ENCODE measurements around the gene ADAMTS8. TPM values are rescaled to one million over a fixed set of nuclear protein-coding genes. Genes with fewer than 3 reads are reported as not detected.

The ADAMTS8 gene
- total and polyA plus RNA-seq, 4 donors, result 0.02 to 0.08 (median 0.07) TPM; not detected in 1

- no peak for TF ChIP-seq CTCF (IDR thresholded peaks at IDR 0.05; ENCODE audit: low read depth, low read length, missing input control)
- TF ChIP-seq FOXA1 (IDR thresholded peaks at IDR 0.05), result no peak
- no peak for TF ChIP-seq RXRA (IDR thresholded peaks at IDR 0.05)
- TF ChIP-seq NR2F2 (IDR thresholded peaks at IDR 0.05), result no peak
- TF ChIP-seq YY1 (IDR thresholded peaks at IDR 0.05), result no peak
- no peak for TF ChIP-seq HNF4G (IDR thresholded peaks at IDR 0.05)
- no peak for TF ChIP-seq FOXA2 (IDR thresholded peaks at IDR 0.05)
Observed at GRCh38 chr11:130473795-130474377, 45.5 kb upstream of the ADAMTS8 start (continued).

- no peak for DNase-seq (ENCODE audit: low spot score)
- H3K27ac ChIP-seq (ENCODE audit: low read depth in 1 of 2, low read length in 2 of 2), result no peak overlapping the region
- H3K9ac ChIP-seq (ENCODE audit: low read depth in 1 of 2, low read length in 2 of 2), result no peak overlapping the region
- WGBS, result 95% methylated on average over 52 of the region's 52 CpGs
- no peak overlapping the region for H3K4me3 ChIP-seq (ENCODE audit: low read depth in 1 of 3, low read length in 3 of 3)
- no peak for TF ChIP-seq RAD21 (IDR thresholded peaks at IDR 0.05)
- TF ChIP-seq FOXA1 (IDR thresholded peaks at IDR 0.05), result no peak
- no peak for TF ChIP-seq RXRA (IDR thresholded peaks at IDR 0.05)
- TF ChIP-seq JUND (IDR thresholded peaks at IDR 0.05), result no peak
- TF ChIP-seq NR2F2 (IDR thresholded peaks at IDR 0.05), result no peak
- TF ChIP-seq TAF1 (conservative IDR thresholded peaks at IDR 0.05), result no peak
- no peak for TF ChIP-seq CTCF (IDR thresholded peaks at IDR 0.05; ENCODE audit: low read depth, low read length, missing input control)
- TF ChIP-seq ZBTB33 (IDR thresholded peaks at IDR 0.05), result no peak
- no peak for TF ChIP-seq GABPA (IDR thresholded peaks at IDR 0.05 in 1 of 2, conservative IDR thresholded peaks at IDR 0.05 in 1 of 2)
- TF ChIP-seq YY1 (IDR thresholded peaks at IDR 0.05), result no peak
- no peaks in the 10 kb centered on the region for H3K36me3 ChIP-seq (ENCODE audit: control insufficient read depth in 4 of 4, insufficient read depth in 3 of 4, low read depth in 1 of 4, low read length in 3 of 4)
- no peaks in the 10 kb centered on the region for H3K4me1 ChIP-seq (ENCODE audit: control insufficient read depth in 4 of 4, insufficient read depth in 4 of 4, low read length in 3 of 4)
- H3K27me3 ChIP-seq (ENCODE audit: control insufficient read depth in 4 of 4, insufficient read depth in 4 of 4, low read length in 3 of 4), result no peaks in the 10 kb centered on the region
- no peaks in the 10 kb centered on the region for H3K9me3 ChIP-seq (ENCODE audit: control insufficient read depth in 4 of 4, low read length in 3 of 4)
Observed at GRCh38 chr11:130473056-130473794, 44.8 kb upstream of the ADAMTS8 start.

- Histone ChIP-seq H3K4me3 (ENCODE audit: low read depth in 1 of 3, low read length in 3 of 3) (no peak overlapping the region), H3K9me3 (ENCODE audit: control insufficient read depth in 4 of 4, low read length in 3 of 4) (no peaks in the 10 kb centered on the region), H3K27me3 (ENCODE audit: control insufficient read depth in 4 of 4, insufficient read depth in 4 of 4, low read length in 3 of 4) (no peaks in the 10 kb centered on the region), H3K4me1 (ENCODE audit: control insufficient read depth in 4 of 4, insufficient read depth in 4 of 4, low read length in 3 of 4) (no peaks in the 10 kb centered on the region), H3K9ac (ENCODE audit: low read depth in 1 of 2, low read length in 2 of 2) (no peak overlapping the region), H3K36me3 (ENCODE audit: control insufficient read depth in 4 of 4, insufficient read depth in 3 of 4, low read depth in 1 of 4, low read length in 3 of 4) (no peaks in the 10 kb centered on the region), H3K27ac (ENCODE audit: low read depth in 1 of 2, low read length in 2 of 2) (no peak overlapping the region)
- 89% methylated on average over 7 of the region's 7 CpGs for WGBS
- DNase-seq (ENCODE audit: low spot score), result no peak
- TF ChIP-seq FOXA2 (IDR thresholded peaks at IDR 0.05) (no peak), NR2F2 (IDR thresholded peaks at IDR 0.05) (no peak), RAD21 (IDR thresholded peaks at IDR 0.05) (no peak), REST (IDR thresholded peaks at IDR 0.05) (no peak), RXRA (IDR thresholded peaks at IDR 0.05) (no peak), HNF4A (conservative IDR thresholded peaks at IDR 0.05) (no peak), YY1 (IDR thresholded peaks at IDR 0.05) (no peak), TAF1 (conservative IDR thresholded peaks at IDR 0.05) (no peak), CTCF (IDR thresholded peaks at IDR 0.05; ENCODE audit: low read depth, low read length, missing input control) (no peak), GABPA (IDR thresholded peaks at IDR 0.05 in 1 of 2, conservative IDR thresholded peaks at IDR 0.05 in 1 of 2) (no peak), EGR1 (IDR thresholded peaks at IDR 0.05; ENCODE audit: low read depth in 2 of 2) (no peak)
Observed at GRCh38 chr11:130472434-130472961, 44.1 kb upstream of the ADAMTS8 start.

Measured in liver (tissue), 9 donors.